Liver (tissue), 9 donors: Measurements from ENCODE around the gene MAP3K12. TPM values are rescaled to one million over a fixed set of nuclear protein-coding genes. Genes with fewer than 3 reads are reported as not detected.

Source experiments
- DNase-seq: peaks from one replicate; pipeline ENCODE4 v3.0.0-alpha.2; 2017; ENCODE audit warnings: low spot score
- H3K27ac ChIP-seq, 2 donors: one replicate each; pipeline ENCODE4 v1.7.0; 2013; ENCODE audit warnings: inconsistent platforms in 2 of 2, low read length in 2 of 2, control low read depth in 1 of 2, low read depth in 1 of 2, mild to moderate bottlenecking in 1 of 2
- H3K27me3 ChIP-seq, 4 donors: one replicate each; pipeline versions ENCODE4 v1.6.1 to v1.7.0; 2013; ENCODE audit warnings: low read length in 3 of 4, inconsistent platforms in 1 of 4, mild to moderate bottlenecking in 1 of 4, moderate library complexity in 1 of 4; ENCODE audit not compliant: control insufficient read depth in 4 of 4, insufficient read depth in 4 of 4
- H3K36me3 ChIP-seq, 4 donors: one replicate each; pipeline versions ENCODE4 v1.6.1 to v1.7.0; 2013; ENCODE audit warnings: low read length in 3 of 4, mild to moderate bottlenecking in 3 of 4, low read depth in 1 of 4, moderate library complexity in 1 of 4; ENCODE audit not compliant: control insufficient read depth in 4 of 4, insufficient read depth in 3 of 4
- H3K4me1 ChIP-seq, 4 donors: one replicate each; pipeline versions ENCODE4 v1.6.1 to v1.7.0; 2013; ENCODE audit warnings: low read length in 3 of 4, mild to moderate bottlenecking in 3 of 4, moderate library complexity in 1 of 4; ENCODE audit not compliant: control insufficient read depth in 4 of 4, insufficient read depth in 4 of 4
- H3K4me3 ChIP-seq, 3 donors: one replicate each; pipeline versions ENCODE4 v1.6.1 to v1.7.0; 2013; ENCODE audit warnings: low read length in 3 of 3, control low read depth in 1 of 3, low read depth in 1 of 3, mild to moderate bottlenecking in 1 of 3
- H3K9ac ChIP-seq, 2 donors: one replicate each; pipeline ENCODE4 v1.7.0; 2013; ENCODE audit warnings: low read length in 2 of 2, mild to moderate bottlenecking in 2 of 2, moderate library complexity in 2 of 2, control low read depth in 1 of 2, low read depth in 1 of 2
- H3K9me3 ChIP-seq, 4 donors: one replicate each; pipeline versions ENCODE4 v1.6.1 to v1.7.0; 2013; ENCODE audit warnings: low read length in 3 of 4; ENCODE audit not compliant: control insufficient read depth in 4 of 4
- EGR1 ChIP-seq, 2 donors: IDR thresholded peaks; 2 replicates each; pipeline ENCODE4 v1.6.1; 2016 to 2018; ENCODE audit warnings: antibody characterized with exemption in 2 of 2, low read depth in 2 of 2
- FOXA1 ChIP-seq: IDR thresholded peaks from 2 replicates; pipeline ENCODE4 v1.6.1; 2016; ENCODE audit warnings: antibody characterized with exemption
- FOXA2 ChIP-seq: IDR thresholded peaks from 2 replicates; pipeline ENCODE4 v1.6.1; 2016; ENCODE audit warnings: antibody characterized with exemption
- GABPA ChIP-seq, 2 donors: IDR thresholded peaks in 1 of 2; conservative IDR thresholded peaks in 1 of 2; 2 replicates each; pipeline ENCODE4 v1.6.1; 2016; ENCODE audit warnings: antibody characterized with exemption in 2 of 2, mild to moderate bottlenecking in 1 of 2, moderate library complexity in 1 of 2
- HNF4A ChIP-seq, 2 donors: conservative IDR thresholded peaks; 2 replicates each; pipeline ENCODE4 v1.6.1; 2016; ENCODE audit warnings: antibody characterized with exemption in 2 of 2, mild to moderate bottlenecking in 2 of 2
- HNF4G ChIP-seq: IDR thresholded peaks from 2 replicates; pipeline ENCODE4 v1.6.1; 2016; ENCODE audit warnings: antibody characterized with exemption
- JUND ChIP-seq, 2 donors: IDR thresholded peaks; 2 replicates each; pipeline ENCODE4 v1.6.1; 2016; ENCODE audit warnings: antibody characterized with exemption in 2 of 2
- NR2F2 ChIP-seq: IDR thresholded peaks from 2 replicates; pipeline ENCODE4 v1.6.1; 2016; ENCODE audit warnings: antibody characterized with exemption
- RAD21 ChIP-seq, 2 donors: IDR thresholded peaks; 2 replicates each; pipeline ENCODE4 v1.6.1; 2016; ENCODE audit warnings: antibody characterized with exemption in 2 of 2, mild to moderate bottlenecking in 2 of 2
- RXRA ChIP-seq, 2 donors: IDR thresholded peaks; 2 replicates each; pipeline ENCODE4 v1.6.1; 2017 to 2018; ENCODE audit warnings: antibody characterized with exemption in 2 of 2, mild to moderate bottlenecking in 1 of 2
- TAF1 ChIP-seq: conservative IDR thresholded peaks from 2 replicates; pipeline ENCODE4 v1.6.1; 2016; ENCODE audit warnings: antibody characterized with exemption, mild to moderate bottlenecking
- YY1 ChIP-seq: IDR thresholded peaks from 2 replicates; pipeline ENCODE4 v1.6.1; 2016; ENCODE audit warnings: antibody characterized with exemption, mild to moderate bottlenecking
- WGBS: extraction: QIAGEN DNeasy Blood & Tissue Kit; methylation state at CpG from one replicate; pipeline ENCODE4 v1.1.7; 2013; 5-methylcytosine and 5-hydroxymethylcytosine counted together
- polyA plus RNA-seq, 2 donors: library from polyadenylated mRNA; stranded (reverse) in 1 of 2; unstranded in 1 of 2; fragments of 200-250 nt in 1 of 2; fragments of >200 nt in 1 of 2; fragmentation: Nextera tagmentation in 1 of 2; extraction: Ambion mirVana in 1 of 2; gene quantifications; one replicate each; pipeline versions ENCODE4 v1.2.1 to v1.2.3, GENCODE V29; 2013 to 2015
- total RNA-seq, 2 donors: library from RNA; depleted of rRNA; stranded (reverse); fragments of >200 nt; gene quantifications; one replicate each; pipeline ENCODE4 v1.2.3, GENCODE V29; 2014
- TF ChIP-seq, protein P1 (sequence below): fragments of 150-350 bp; IDR thresholded peaks from 2 replicates; pipeline ENCODE4 v1.5.1; 2017; ENCODE audit warnings: improper control_type of control experiment, low read depth, low read length; ENCODE audit not compliant: missing input control
- TF ChIP-seq, protein P2 (sequence below): IDR thresholded peaks from 2 replicates; pipeline ENCODE4 v1.6.1; 2016; ENCODE audit warnings: antibody characterized with exemption
- TF ChIP-seq, protein P3 (sequence below): IDR thresholded peaks from 2 replicates; pipeline ENCODE4 v1.6.1; 2016; ENCODE audit warnings: antibody characterized with exemption
- TF ChIP-seq, protein P4 (sequence below): IDR thresholded peaks from 2 replicates; pipeline ENCODE4 v1.6.1; 2016; ENCODE audit warnings: antibody characterized with exemption
- donor health status: healthy.
- donor health status: healthy.
- donor health status: healthy.
- donor health status: healthy.
- donor health status: healthy.

MAP3K12 gene
- total and polyA plus RNA-seq, 4 donors: 0.53 to 2.4 (median 1.5) TPM

DNA sequence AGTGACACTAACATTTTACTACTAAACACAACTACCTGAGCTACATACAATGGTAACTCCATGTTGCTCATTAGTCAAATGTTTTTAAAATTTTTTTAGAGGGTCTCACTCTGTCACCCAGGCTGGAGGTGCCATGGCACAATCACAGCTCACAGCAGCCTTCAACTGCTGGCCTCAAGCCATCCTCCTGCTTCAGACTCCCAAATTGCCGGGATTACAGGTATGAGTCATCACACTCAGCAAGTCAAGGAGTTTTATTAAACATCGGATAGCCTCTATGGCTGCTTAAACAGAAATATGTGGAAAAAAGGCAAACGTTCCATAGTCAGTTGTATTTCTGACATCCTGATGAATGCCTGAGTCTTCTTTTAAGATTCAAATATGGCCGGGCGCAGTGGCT, 19.1 kb upstream of the MAP3K12 start:
- 93% methylated on average over 5 of the region's 5 CpGs for WGBS

DNA sequence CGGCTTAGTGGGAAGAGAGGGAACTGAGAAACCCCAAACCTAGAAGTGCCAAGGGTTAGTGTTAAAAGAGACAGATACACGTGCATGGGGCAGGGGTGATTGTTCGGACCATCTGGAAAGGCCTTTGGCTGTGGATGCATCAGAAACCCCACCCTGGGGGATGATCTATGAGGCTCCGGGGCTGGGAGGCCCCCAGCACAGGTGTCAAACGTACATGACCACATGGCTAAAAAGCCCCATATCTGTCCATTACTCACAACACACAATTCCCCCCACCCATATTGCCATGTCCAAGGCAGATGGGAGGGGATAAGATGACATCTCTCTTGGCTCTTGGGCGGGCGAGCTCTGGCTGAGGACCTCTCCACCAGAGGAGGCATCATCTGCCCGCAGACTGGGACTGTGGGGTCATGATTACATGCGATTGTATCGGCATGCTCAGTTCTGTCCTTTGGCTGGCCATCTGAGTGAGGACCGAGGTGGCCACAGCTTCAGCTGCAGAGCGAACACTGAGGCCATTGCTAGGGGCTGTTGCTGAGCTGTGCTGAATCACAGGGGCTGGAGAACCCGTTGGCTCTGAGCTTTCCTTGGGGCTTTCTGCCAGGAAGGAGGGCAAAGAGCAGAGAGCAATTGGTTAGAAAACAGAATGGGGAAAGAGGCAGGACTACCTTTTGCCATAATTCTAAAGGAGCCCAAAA, 17.6 kb upstream of the MAP3K12 start:
- Histone ChIP-seq H3K4me1 (no peaks in the 10 kb centered on the region), H3K27me3 (no peaks in the 10 kb centered on the region), H3K36me3 (peaks cover 9 to 77% (median 53%) of the 10 kb centered on the region in 4 donors), H3K27ac (no peak overlapping the region), H3K9ac (no peak overlapping the region), H3K4me3 (no peak overlapping the region), H3K9me3 (no peaks in the 10 kb centered on the region)
- TF ChIP-seq TAF1 (no peak), HNF4G (no peak), RAD21 (IDR thresholded peaks at IDR 0.05) (no peak), FOXA1 (no peak), FOXA2 (no peak)
- TF ChIP-seq, protein P1, sequence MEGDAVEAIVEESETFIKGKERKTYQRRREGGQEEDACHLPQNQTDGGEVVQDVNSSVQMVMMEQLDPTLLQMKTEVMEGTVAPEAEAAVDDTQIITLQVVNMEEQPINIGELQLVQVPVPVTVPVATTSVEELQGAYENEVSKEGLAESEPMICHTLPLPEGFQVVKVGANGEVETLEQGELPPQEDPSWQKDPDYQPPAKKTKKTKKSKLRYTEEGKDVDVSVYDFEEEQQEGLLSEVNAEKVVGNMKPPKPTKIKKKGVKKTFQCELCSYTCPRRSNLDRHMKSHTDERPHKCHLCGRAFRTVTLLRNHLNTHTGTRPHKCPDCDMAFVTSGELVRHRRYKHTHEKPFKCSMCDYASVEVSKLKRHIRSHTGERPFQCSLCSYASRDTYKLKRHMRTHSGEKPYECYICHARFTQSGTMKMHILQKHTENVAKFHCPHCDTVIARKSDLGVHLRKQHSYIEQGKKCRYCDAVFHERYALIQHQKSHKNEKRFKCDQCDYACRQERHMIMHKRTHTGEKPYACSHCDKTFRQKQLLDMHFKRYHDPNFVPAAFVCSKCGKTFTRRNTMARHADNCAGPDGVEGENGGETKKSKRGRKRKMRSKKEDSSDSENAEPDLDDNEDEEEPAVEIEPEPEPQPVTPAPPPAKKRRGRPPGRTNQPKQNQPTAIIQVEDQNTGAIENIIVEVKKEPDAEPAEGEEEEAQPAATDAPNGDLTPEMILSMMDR: no peak
- TF ChIP-seq, protein P2, sequence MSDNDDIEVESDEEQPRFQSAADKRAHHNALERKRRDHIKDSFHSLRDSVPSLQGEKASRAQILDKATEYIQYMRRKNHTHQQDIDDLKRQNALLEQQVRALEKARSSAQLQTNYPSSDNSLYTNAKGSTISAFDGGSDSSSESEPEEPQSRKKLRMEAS: no peak
- 89% methylated on average over 13 of the region's 13 CpGs for WGBS
- DNase-seq: no peak

More for the DNA sequence above, 19.1 kb upstream of the MAP3K12 start:
- Histone ChIP-seq H3K4me1 (no peaks in the 10 kb centered on the region), H3K27ac (no peak overlapping the region), H3K27me3 (no peaks in the 10 kb centered on the region), H3K4me3 (no peak overlapping the region), H3K36me3 (peaks cover 13 to 78% (median 57%) of the 10 kb centered on the region in 4 donors), H3K9ac (no peak overlapping the region), H3K9me3 (no peaks in the 10 kb centered on the region)
- TF ChIP-seq EGR1 (IDR thresholded peaks at IDR 0.05; ENCODE audit: low read depth in 2 of 2) (no peak), TAF1 (no peak), YY1 (no peak), NR2F2 (no peak), GABPA (IDR thresholded peaks at IDR 0.05 in 1 of 2, conservative IDR thresholded peaks at IDR 0.05 in 1 of 2) (no peak), RAD21 (IDR thresholded peaks at IDR 0.05) (no peak), RXRA (IDR thresholded peaks at IDR 0.05) (no peak), JUND (IDR thresholded peaks at IDR 0.05) (no peak), HNF4A (conservative IDR thresholded peaks at IDR 0.05) (no peak), FOXA2 (no peak), FOXA1 (no peak)
- TF ChIP-seq, protein P3, sequence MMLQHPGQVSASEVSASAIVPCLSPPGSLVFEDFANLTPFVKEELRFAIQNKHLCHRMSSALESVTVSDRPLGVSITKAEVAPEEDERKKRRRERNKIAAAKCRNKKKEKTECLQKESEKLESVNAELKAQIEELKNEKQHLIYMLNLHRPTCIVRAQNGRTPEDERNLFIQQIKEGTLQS: no peak
- TF ChIP-seq, protein P4, sequence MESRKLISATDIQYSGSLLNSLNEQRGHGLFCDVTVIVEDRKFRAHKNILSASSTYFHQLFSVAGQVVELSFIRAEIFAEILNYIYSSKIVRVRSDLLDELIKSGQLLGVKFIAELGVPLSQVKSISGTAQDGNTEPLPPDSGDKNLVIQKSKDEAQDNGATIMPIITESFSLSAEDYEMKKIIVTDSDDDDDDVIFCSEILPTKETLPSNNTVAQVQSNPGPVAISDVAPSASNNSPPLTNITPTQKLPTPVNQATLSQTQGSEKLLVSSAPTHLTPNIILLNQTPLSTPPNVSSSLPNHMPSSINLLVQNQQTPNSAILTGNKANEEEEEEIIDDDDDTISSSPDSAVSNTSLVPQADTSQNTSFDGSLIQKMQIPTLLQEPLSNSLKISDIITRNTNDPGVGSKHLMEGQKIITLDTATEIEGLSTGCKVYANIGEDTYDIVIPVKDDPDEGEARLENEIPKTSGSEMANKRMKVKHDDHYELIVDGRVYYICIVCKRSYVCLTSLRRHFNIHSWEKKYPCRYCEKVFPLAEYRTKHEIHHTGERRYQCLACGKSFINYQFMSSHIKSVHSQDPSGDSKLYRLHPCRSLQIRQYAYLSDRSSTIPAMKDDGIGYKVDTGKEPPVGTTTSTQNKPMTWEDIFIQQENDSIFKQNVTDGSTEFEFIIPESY: no peak
- TF ChIP-seq, protein P2: no peak
- DNase-seq: no peak
